Activated CD4-positive, alpha-beta T cell treated with anti-CD3 and anti-CD28 coated beads, Interleukin-2, amount 10 ng/mL, durations not matched to agents 24 days and 14 days (primary cell): ENCODE data around the gene AKAP13. TPM values are rescaled to one million over a fixed set of nuclear protein-coding genes. Genes with fewer than 3 reads are reported as not detected.

ENCODE experiments used
- DNase-seq: peaks from one replicate; pipeline ENCODE4 v3.0.0; 2022
- H3K27ac Mint-ChIP-seq: one replicate; pipeline ENCODE4 v1.8.0; 2022; ENCODE audit warnings: mild to moderate bottlenecking, mixed read lengths
- H3K27me3 Mint-ChIP-seq: one replicate; pipeline ENCODE4 v1.8.0; 2022; ENCODE audit warnings: mixed read lengths
- H3K36me3 Mint-ChIP-seq: one replicate; pipeline ENCODE4 v1.8.0; 2022; ENCODE audit warnings: low read depth, mild to moderate bottlenecking, mixed read lengths
- H3K4me1 Mint-ChIP-seq: one replicate; pipeline ENCODE4 v1.8.0; 2021; ENCODE audit warnings: mixed read lengths
- H3K4me3 Mint-ChIP-seq: one replicate; pipeline ENCODE4 v1.8.0; 2022; ENCODE audit warnings: mild to moderate bottlenecking, moderate library complexity, mixed read lengths
- H3K9me3 Mint-ChIP-seq: one replicate; pipeline ENCODE4 v1.8.0; 2021; ENCODE audit warnings: mixed read lengths
- intact Hi-C: fragments of 100-400 bp; cut with micrococcal nuclease; formaldehyde crosslinking; loops from one replicate; pipeline ENCODE4 v1.15.1; 2023
- total RNA-seq: library from RNA; stranded (reverse); gene quantifications from 2 replicates; pipeline ENCODE4 v1.2.3, GENCODE V29; 2022

The AKAP13 gene
- total RNA-seq, 1 donor from 2014 or later, result 71.3 TPM

GRCh38 chr15:85403745-85404144 is 23.3 kb downstream of the AKAP13 start:
- Mint-ChIP-seq H3K27me3 (no peaks in the 10 kb centered on the region), H3K36me3 (peaks cover 13% of the 10 kb centered on the region), H3K4me3 (no peak overlapping the region), H3K9me3 (no peaks in the 10 kb centered on the region), H3K27ac (no peak overlapping the region), H3K4me1 (peaks cover 56% of the 10 kb centered on the region)
- intact Hi-C loops, result no loop called here
- no peak for DNase-seq

- DNase-seq, result no peak
- intact Hi-C loops, result no loop called here
These were observed 23.9 kb downstream of the AKAP13 start for GRCh38 chr15:85404176-85404917.

GRCh38 chr15:85404918-85405866 is 24.8 kb downstream of the AKAP13 start:
- DNase-seq, result no peak
- intact Hi-C loops, result loop anchor here (5.0 kb wide), 1 partner anchor 212 kb away; no protein-coding TSS in a partner anchor

More at GRCh38 chr15:85404176-85404917, 23.9 kb downstream of the AKAP13 start:
- peaks cover 14% of the 10 kb centered on the region for H3K36me3 Mint-ChIP-seq
- no peak overlapping the region for H3K4me3 Mint-ChIP-seq
- peaks cover 57% of the 10 kb centered on the region for H3K4me1 Mint-ChIP-seq
- no peaks in the 10 kb centered on the region for H3K9me3 Mint-ChIP-seq
- peak overlapping the region; percentile 65 for H3K27ac Mint-ChIP-seq
- H3K27me3 Mint-ChIP-seq, result no peaks in the 10 kb centered on the region

GRCh38 chr15:85406916-85407315 is 26.5 kb downstream of the AKAP13 start:
- H3K36me3 Mint-ChIP-seq, result peaks cover 22% of the 10 kb centered on the region
- H3K27me3 Mint-ChIP-seq, result no peaks in the 10 kb centered on the region
- no peak overlapping the region for H3K4me3 Mint-ChIP-seq
- intact Hi-C loops, result loop anchor here (5.0 kb wide), 1 partner anchor 210 kb away; no protein-coding TSS in a partner anchor
- peaks cover 4% of the 10 kb centered on the region for H3K9me3 Mint-ChIP-seq
- H3K4me1 Mint-ChIP-seq, result peaks cover 62% of the 10 kb centered on the region
- H3K27ac Mint-ChIP-seq, result peak overlapping the region; percentile 64
- DNase-seq, result no peak

More at GRCh38 chr15:85404918-85405866, 24.8 kb downstream of the AKAP13 start:
- H3K4me1 Mint-ChIP-seq, result peaks cover 59% of the 10 kb centered on the region
- H3K27ac Mint-ChIP-seq, result peak overlapping the region; percentile 65
- no peaks in the 10 kb centered on the region for H3K27me3 Mint-ChIP-seq
- no peaks in the 10 kb centered on the region for H3K9me3 Mint-ChIP-seq
- peak overlapping the region; percentile 26 for H3K4me3 Mint-ChIP-seq
- peaks cover 15% of the 10 kb centered on the region for H3K36me3 Mint-ChIP-seq

GRCh38 chr15:85407421-85408269 is 27.2 kb downstream of the AKAP13 start:
- H3K27ac Mint-ChIP-seq, result peak overlapping the region; percentile 95
- H3K27me3 Mint-ChIP-seq, result no peaks in the 10 kb centered on the region
- H3K9me3 Mint-ChIP-seq, result peaks cover 4% of the 10 kb centered on the region
- intact Hi-C loops, result loop anchor here (1.0 to 5.0 kb wide), 4 partner anchors 27 to 210 kb away; partner anchors contain the start of gene AKAP13
- H3K4me3 Mint-ChIP-seq, result peak overlapping the region; percentile 68
- peaks cover 61% of the 10 kb centered on the region for H3K4me1 Mint-ChIP-seq
- H3K36me3 Mint-ChIP-seq, result peaks cover 22% of the 10 kb centered on the region
- DNase-seq, result peak; percentile 75

GRCh38 chr15:85408270-85408746 is 27.9 kb downstream of the AKAP13 start:
- intact Hi-C loops, result loop anchor here (1.0 to 5.0 kb wide), 4 partner anchors 28 to 209 kb away; partner anchors contain the start of gene AKAP13
- DNase-seq, result peak; percentile 76
- Mint-ChIP-seq H3K36me3 (peaks cover 22% of the 10 kb centered on the region), H3K27me3 (no peaks in the 10 kb centered on the region), H3K27ac (peak overlapping the region; percentile 95), H3K4me3 (peak overlapping the region; percentile 35), H3K4me1 (peaks cover 67% of the 10 kb centered on the region), H3K9me3 (peaks cover 4% of the 10 kb centered on the region)

GRCh38 chr15:85412066-85412465 is 31.7 kb downstream of the AKAP13 start:
- Mint-ChIP-seq H3K36me3 (peaks cover 18% of the 10 kb centered on the region), H3K9me3 (peaks cover 4% of the 10 kb centered on the region), H3K27me3 (no peaks in the 10 kb centered on the region), H3K4me3 (peak overlapping the region; percentile 16), H3K27ac (peak overlapping the region; percentile 18), H3K4me1 (peaks cover 58% of the 10 kb centered on the region)
- no peak for DNase-seq
- intact Hi-C loops, result loop anchor here (2.0 to 5.0 kb wide), 7 partner anchors 19 to 291 kb away; no protein-coding TSS in a partner anchor

GRCh38 chr15:85412956-85413854 is 32.8 kb downstream of the AKAP13 start:
- Mint-ChIP-seq H3K27me3 (no peaks in the 10 kb centered on the region), H3K4me1 (peaks cover 50% of the 10 kb centered on the region), H3K27ac (peak overlapping the region; percentile 81), H3K9me3 (peaks cover 4% of the 10 kb centered on the region), H3K36me3 (peaks cover 14% of the 10 kb centered on the region), H3K4me3 (peak overlapping the region; percentile 65)
- peak; percentile 91 for DNase-seq
- intact Hi-C loops, result loop anchor here (1.0 to 5.0 kb wide), 9 partner anchors 18 to 290 kb away; partner anchors contain the start of gene AKAP13

GRCh38 chr15:85414037-85414436 is 33.6 kb downstream of the AKAP13 start:
- H3K9me3 Mint-ChIP-seq, result peaks cover 4% of the 10 kb centered on the region
- H3K27ac Mint-ChIP-seq, result peak overlapping the region; percentile 55
- peak overlapping the region; percentile 9 for H3K4me3 Mint-ChIP-seq
- H3K36me3 Mint-ChIP-seq, result peaks cover 12% of the 10 kb centered on the region
- peaks cover 43% of the 10 kb centered on the region for H3K4me1 Mint-ChIP-seq
- intact Hi-C loops, result loop anchor here (1.0 to 5.0 kb wide), 3 partner anchors 118 to 233 kb away; no protein-coding TSS in a partner anchor
- no peaks in the 10 kb centered on the region for H3K27me3 Mint-ChIP-seq
- DNase-seq, result no peak

- H3K9me3 Mint-ChIP-seq, result peaks cover 7% of the 10 kb centered on the region
- intact Hi-C loops, result loop anchor here (1.0 to 5.0 kb wide), 3 partner anchors 118 to 233 kb away; no protein-coding TSS in a partner anchor
- no peak overlapping the region for H3K27ac Mint-ChIP-seq
- no peaks in the 10 kb centered on the region for H3K27me3 Mint-ChIP-seq
- peaks cover 12% of the 10 kb centered on the region for H3K36me3 Mint-ChIP-seq
- H3K4me1 Mint-ChIP-seq, result peaks cover 47% of the 10 kb centered on the region
- DNase-seq, result no peak
- H3K4me3 Mint-ChIP-seq, result peak overlapping the region; percentile 18
These were observed 34.1 kb downstream of the AKAP13 start for GRCh38 chr15:85414495-85414894.

GRCh38 chr15:85414991-85415390 is 34.6 kb downstream of the AKAP13 start:
- Mint-ChIP-seq H3K36me3 (peaks cover 11% of the 10 kb centered on the region), H3K4me1 (peaks cover 47% of the 10 kb centered on the region), H3K27me3 (no peaks in the 10 kb centered on the region), H3K4me3 (no peak overlapping the region), H3K27ac (no peak overlapping the region), H3K9me3 (peaks cover 7% of the 10 kb centered on the region)
- no peak for DNase-seq
- intact Hi-C loops, result loop anchor here (1.0 to 5.0 kb wide), 3 partner anchors 119 to 232 kb away; no protein-coding TSS in a partner anchor

GRCh38 chr15:85415783-85416182 is 35.4 kb downstream of the AKAP13 start:
- no peak for DNase-seq
- H3K36me3 Mint-ChIP-seq, result peaks cover 3% of the 10 kb centered on the region
- H3K4me1 Mint-ChIP-seq, result peaks cover 43% of the 10 kb centered on the region
- intact Hi-C loops, result no loop called here
- no peak overlapping the region for H3K27ac Mint-ChIP-seq
- peaks cover 5% of the 10 kb centered on the region for H3K9me3 Mint-ChIP-seq
- no peak overlapping the region for H3K4me3 Mint-ChIP-seq
- no peaks in the 10 kb centered on the region for H3K27me3 Mint-ChIP-seq
